ENCODE data around the gene ANTXR1.

The ANTXR1 gene

GRCh38 chr2:69007169-69007568 is 5.8 kb upstream of the ANTXR1 start:
- DNase-seq: no peak

- no peak for DNase-seq
Observed at GRCh38 chr2:69007603-69008002, 5.4 kb upstream of the ANTXR1 start.

- DNase-seq: no peak
Observed at GRCh38 chr2:69010437-69011194, 2.4 kb upstream of the ANTXR1 start.

GRCh38 chr2:69011611-69012157 is 1.3 kb upstream of the ANTXR1 start:
- DNase-seq: no peak

- DNase-seq: peak; percentile 22
Observed at GRCh38 chr2:69012310-69013141, 453 bp upstream of the ANTXR1 start.

- DNase-seq: no peak
Observed at GRCh38 chr2:69013840-69014821, 1.2 kb downstream of the ANTXR1 start.

GRCh38 chr2:69017080-69017479 is 4.1 kb downstream of the ANTXR1 start:
- no peak for DNase-seq

GRCh38 chr2:69017835-69018234 is 4.9 kb downstream of the ANTXR1 start:
- DNase-seq: no peak

- no peak for DNase-seq
Observed at GRCh38 chr2:69018678-69019095, 5.7 kb downstream of the ANTXR1 start.

- no peak for DNase-seq
Observed at GRCh38 chr2:69020496-69021426, 7.8 kb downstream of the ANTXR1 start.

- DNase-seq: no peak
Observed at GRCh38 chr2:69021727-69022126, 8.7 kb downstream of the ANTXR1 start.

- DNase-seq: no peak
Observed at GRCh38 chr2:69022548-69022947, 9.6 kb downstream of the ANTXR1 start.

GRCh38 chr2:69023236-69023635 is 10.3 kb downstream of the ANTXR1 start:
- DNase-seq: no peak

- DNase-seq: peak; percentile 53
Observed at GRCh38 chr2:69026026-69026425, 13.0 kb downstream of the ANTXR1 start.

- DNase-seq: no peak
Observed at GRCh38 chr2:69026691-69027459, 13.9 kb downstream of the ANTXR1 start.

- DNase-seq: no peak
Observed at GRCh38 chr2:69030800-69031428, 17.9 kb downstream of the ANTXR1 start.

GRCh38 chr2:69031466-69031865 is 18.5 kb downstream of the ANTXR1 start:
- no peak for DNase-seq

GRCh38 chr2:69032336-69032735 is 19.4 kb downstream of the ANTXR1 start:
- DNase-seq: no peak

GRCh38 chr2:69033461-69034095 is 20.6 kb downstream of the ANTXR1 start:
- no peak for DNase-seq

- no peak for DNase-seq
Observed at GRCh38 chr2:69034122-69034521, 21.1 kb downstream of the ANTXR1 start.

Measured in MV-4-11 (cell line).